ENCODE results near the gene MITF.

Gene MITF

GRCh38 chr3:69763458-69763857 is 24.2 kb downstream of the MITF start:
- no peak for DNase-seq (ENCODE audit: insufficient read length, low spot score)
- no peak for FAIRE-seq
- TF ChIP-seq POLR2AphosphoS5 (IDR thresholded peaks at IDR 0.05; ENCODE audit: low read depth, low read length) (no peak), POLR2A (IDR thresholded peaks at IDR 0.05; ENCODE audit: low read depth, low read length) (no peak), TAF1 (IDR thresholded peaks at IDR 0.05; ENCODE audit: low read depth, low read length) (no peak), PAX5 (IDR thresholded peaks at IDR 0.05; ENCODE audit: insufficient read depth, low read length, severe bottlenecking) (no peak), POU2F2 (IDR thresholded peaks at IDR 0.05; ENCODE audit: low read depth, low read length) (no peak), SPI1 (IDR thresholded peaks at IDR 0.05; ENCODE audit: low read depth, low read length) (no peak)

- DNase-seq (ENCODE audit: insufficient read length, low spot score) (no peak), FAIRE-seq (no peak)
- no peak for TF ChIP-seq POLR2A (IDR thresholded peaks at IDR 0.05; ENCODE audit: low read depth, low read length)
- peak; percentile 88 for TF ChIP-seq SPI1 (IDR thresholded peaks at IDR 0.05; ENCODE audit: low read depth, low read length)
Measured at GRCh38 chr3:69764121-69764741, 25.0 kb downstream of the MITF start.

- FAIRE-seq: no peak
- TF ChIP-seq SPI1 (IDR thresholded peaks at IDR 0.05; ENCODE audit: low read depth, low read length) (no peak), PAX5 (IDR thresholded peaks at IDR 0.05; ENCODE audit: insufficient read depth, low read length, severe bottlenecking) (no peak), POLR2AphosphoS5 (IDR thresholded peaks at IDR 0.05; ENCODE audit: low read depth, low read length) (no peak)
- no peak for DNase-seq (ENCODE audit: insufficient read length, low spot score)
Measured at GRCh38 chr3:69764861-69765260, 25.6 kb downstream of the MITF start.

GRCh38 chr3:69766638-69767037 is 27.4 kb downstream of the MITF start:
- no peak for FAIRE-seq
- no peak for DNase-seq (ENCODE audit: insufficient read length, low spot score)
- TF ChIP-seq TAF1 (IDR thresholded peaks at IDR 0.05; ENCODE audit: low read depth, low read length) (no peak), SPI1 (IDR thresholded peaks at IDR 0.05; ENCODE audit: low read depth, low read length) (no peak), POLR2A (IDR thresholded peaks at IDR 0.05; ENCODE audit: low read depth, low read length) (no peak), POU2F2 (IDR thresholded peaks at IDR 0.05; ENCODE audit: low read depth, low read length) (no peak), POLR2AphosphoS5 (IDR thresholded peaks at IDR 0.05; ENCODE audit: low read depth, low read length) (no peak), PAX5 (IDR thresholded peaks at IDR 0.05; ENCODE audit: insufficient read depth, low read length, severe bottlenecking) (no peak)

DNA sequence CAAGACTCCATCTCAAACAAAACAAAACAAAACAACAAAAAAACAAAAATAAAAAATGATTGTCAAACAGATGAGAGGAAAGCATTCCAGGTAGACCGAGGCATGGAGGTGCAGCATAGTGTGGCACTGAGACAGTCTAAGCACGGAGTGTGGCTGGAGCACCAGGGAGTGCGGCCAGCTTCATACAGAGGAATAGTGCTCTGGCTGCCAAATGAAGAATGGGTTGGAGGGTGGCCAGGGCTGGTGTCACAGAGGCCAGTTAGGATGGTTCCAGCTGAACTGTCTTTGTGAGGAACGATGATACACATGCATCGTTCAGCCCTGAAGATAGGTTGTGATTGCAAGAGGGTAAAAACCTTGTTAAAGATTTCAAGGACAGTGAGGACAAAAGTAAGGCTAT is 28.3 kb downstream of the MITF start:
- DNase-seq (ENCODE audit: insufficient read length, low spot score): no peak
- FAIRE-seq: no peak
- TF ChIP-seq POLR2AphosphoS5 (IDR thresholded peaks at IDR 0.05; ENCODE audit: low read depth, low read length): no peak
- no peak for TF ChIP-seq TAF1 (IDR thresholded peaks at IDR 0.05; ENCODE audit: low read depth, low read length)
- no peak for TF ChIP-seq POU2F2 (IDR thresholded peaks at IDR 0.05; ENCODE audit: low read depth, low read length)
- no peak for TF ChIP-seq POLR2A (IDR thresholded peaks at IDR 0.05; ENCODE audit: low read depth, low read length)
- TF ChIP-seq SPI1 (IDR thresholded peaks at IDR 0.05; ENCODE audit: low read depth, low read length): no peak
- TF ChIP-seq PAX5 (IDR thresholded peaks at IDR 0.05; ENCODE audit: insufficient read depth, low read length, severe bottlenecking): no peak

GRCh38 chr3:69768438-69768837 is 29.2 kb downstream of the MITF start:
- no peak for TF ChIP-seq POLR2A (IDR thresholded peaks at IDR 0.05; ENCODE audit: low read depth, low read length)
- no peak for TF ChIP-seq PAX5 (IDR thresholded peaks at IDR 0.05; ENCODE audit: insufficient read depth, low read length, severe bottlenecking)
- TF ChIP-seq POLR2AphosphoS5 (IDR thresholded peaks at IDR 0.05; ENCODE audit: low read depth, low read length): no peak
- no peak for TF ChIP-seq POU2F2 (IDR thresholded peaks at IDR 0.05; ENCODE audit: low read depth, low read length)
- no peak for TF ChIP-seq TAF1 (IDR thresholded peaks at IDR 0.05; ENCODE audit: low read depth, low read length)
- TF ChIP-seq SPI1 (IDR thresholded peaks at IDR 0.05; ENCODE audit: low read depth, low read length): no peak
- FAIRE-seq (no peak), DNase-seq (ENCODE audit: insufficient read length, low spot score) (no peak)

GRCh38 chr3:69770219-69770618 is 31.0 kb downstream of the MITF start:
- no peak for FAIRE-seq
- TF ChIP-seq POLR2A (IDR thresholded peaks at IDR 0.05; ENCODE audit: low read depth, low read length): no peak
- TF ChIP-seq PAX5 (IDR thresholded peaks at IDR 0.05; ENCODE audit: insufficient read depth, low read length, severe bottlenecking): no peak
- no peak for TF ChIP-seq TAF1 (IDR thresholded peaks at IDR 0.05; ENCODE audit: low read depth, low read length)
- no peak for TF ChIP-seq SPI1 (IDR thresholded peaks at IDR 0.05; ENCODE audit: low read depth, low read length)
- no peak for DNase-seq (ENCODE audit: insufficient read length, low spot score)

- TF ChIP-seq SPI1 (IDR thresholded peaks at IDR 0.05; ENCODE audit: low read depth, low read length) (no peak), POLR2AphosphoS5 (IDR thresholded peaks at IDR 0.05; ENCODE audit: low read depth, low read length) (no peak), POU2F2 (IDR thresholded peaks at IDR 0.05; ENCODE audit: low read depth, low read length) (no peak), POLR2A (IDR thresholded peaks at IDR 0.05; ENCODE audit: low read depth, low read length) (no peak), PAX5 (IDR thresholded peaks at IDR 0.05; ENCODE audit: insufficient read depth, low read length, severe bottlenecking) (no peak), TAF1 (IDR thresholded peaks at IDR 0.05; ENCODE audit: low read depth, low read length) (no peak)
- FAIRE-seq (no peak), DNase-seq (ENCODE audit: insufficient read length, low spot score) (no peak)
Measured at GRCh38 chr3:69770976-69771634, 31.8 kb downstream of the MITF start.

GRCh38 chr3:69772152-69772867 is 33.0 kb downstream of the MITF start:
- no peak for DNase-seq (ENCODE audit: insufficient read length, low spot score)
- no peak for FAIRE-seq
- TF ChIP-seq SPI1 (IDR thresholded peaks at IDR 0.05; ENCODE audit: low read depth, low read length): no peak
- no peak for TF ChIP-seq TAF1 (IDR thresholded peaks at IDR 0.05; ENCODE audit: low read depth, low read length)
- no peak for TF ChIP-seq POLR2A (IDR thresholded peaks at IDR 0.05; ENCODE audit: low read depth, low read length)
- no peak for TF ChIP-seq POLR2AphosphoS5 (IDR thresholded peaks at IDR 0.05; ENCODE audit: low read depth, low read length)
- TF ChIP-seq PAX5 (IDR thresholded peaks at IDR 0.05; ENCODE audit: insufficient read depth, low read length, severe bottlenecking): no peak
- no peak for TF ChIP-seq POU2F2 (IDR thresholded peaks at IDR 0.05; ENCODE audit: low read depth, low read length)

Measured in GM12891 (cell line).